ENCODE measurements around the gene TMSB10. TPM values are rescaled to one million over a fixed set of nuclear protein-coding genes. Genes with fewer than 3 reads are reported as not detected.
"Not testable (repeated sequence)": the region's sequence is repeated elsewhere in the genome, so short reads cannot be mapped to it uniquely, and the experiment has no call there.

TMSB10 gene
- total RNA-seq, 1 donor from 2014 or later: 2,521 TPM

DNA sequence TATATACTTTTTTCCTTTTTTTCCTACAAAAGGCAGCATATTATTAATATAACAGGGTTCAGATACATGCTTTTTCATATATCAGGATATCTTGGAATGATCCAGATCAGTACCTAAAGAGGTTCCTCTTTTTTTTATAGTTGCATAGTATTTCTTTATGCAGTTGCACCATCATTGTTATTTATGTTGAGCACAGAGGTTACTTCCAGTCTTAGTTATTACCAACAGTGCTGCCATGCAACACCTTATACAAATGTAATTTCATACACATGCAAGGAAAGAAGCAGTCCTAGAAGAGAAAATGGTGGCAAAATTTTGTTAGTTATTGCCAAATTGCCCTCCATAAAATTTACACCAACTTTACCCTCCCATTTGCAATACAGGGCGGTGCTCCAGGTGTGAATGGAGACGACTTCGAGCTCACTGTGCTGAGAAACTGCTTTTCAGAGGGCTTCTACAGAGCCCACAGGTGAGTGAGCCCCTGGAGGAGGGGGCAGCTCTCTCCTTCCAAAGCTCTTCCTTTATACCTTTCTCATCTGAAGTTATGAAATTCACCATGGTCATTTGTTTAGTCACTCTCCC, 35.5 kb downstream of the TMSB10 start:
- H3K36me3 Mint-ChIP-seq (ENCODE audit: low read depth): no peaks in the 10 kb centered on the region
- peaks cover 15% of the 10 kb centered on the region for H3K4me1 Mint-ChIP-seq (ENCODE audit: low read depth)
- DNase-seq (ENCODE audit: low spot score): no peak
- H3K27ac Mint-ChIP-seq (ENCODE audit: unreplicated experiment): no peak overlapping the region
- H3K9me3 Mint-ChIP-seq (ENCODE audit: low read depth): no peaks in the 10 kb centered on the region
- H3K27me3 Mint-ChIP-seq (ENCODE audit: low read depth): no peaks in the 10 kb centered on the region
- TF ChIP-seq, protein P1, sequence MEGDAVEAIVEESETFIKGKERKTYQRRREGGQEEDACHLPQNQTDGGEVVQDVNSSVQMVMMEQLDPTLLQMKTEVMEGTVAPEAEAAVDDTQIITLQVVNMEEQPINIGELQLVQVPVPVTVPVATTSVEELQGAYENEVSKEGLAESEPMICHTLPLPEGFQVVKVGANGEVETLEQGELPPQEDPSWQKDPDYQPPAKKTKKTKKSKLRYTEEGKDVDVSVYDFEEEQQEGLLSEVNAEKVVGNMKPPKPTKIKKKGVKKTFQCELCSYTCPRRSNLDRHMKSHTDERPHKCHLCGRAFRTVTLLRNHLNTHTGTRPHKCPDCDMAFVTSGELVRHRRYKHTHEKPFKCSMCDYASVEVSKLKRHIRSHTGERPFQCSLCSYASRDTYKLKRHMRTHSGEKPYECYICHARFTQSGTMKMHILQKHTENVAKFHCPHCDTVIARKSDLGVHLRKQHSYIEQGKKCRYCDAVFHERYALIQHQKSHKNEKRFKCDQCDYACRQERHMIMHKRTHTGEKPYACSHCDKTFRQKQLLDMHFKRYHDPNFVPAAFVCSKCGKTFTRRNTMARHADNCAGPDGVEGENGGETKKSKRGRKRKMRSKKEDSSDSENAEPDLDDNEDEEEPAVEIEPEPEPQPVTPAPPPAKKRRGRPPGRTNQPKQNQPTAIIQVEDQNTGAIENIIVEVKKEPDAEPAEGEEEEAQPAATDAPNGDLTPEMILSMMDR (IDR thresholded peaks at IDR 0.05): no peak
- no peak overlapping the region for H3K4me3 Mint-ChIP-seq (ENCODE audit: unreplicated experiment)

DNA sequence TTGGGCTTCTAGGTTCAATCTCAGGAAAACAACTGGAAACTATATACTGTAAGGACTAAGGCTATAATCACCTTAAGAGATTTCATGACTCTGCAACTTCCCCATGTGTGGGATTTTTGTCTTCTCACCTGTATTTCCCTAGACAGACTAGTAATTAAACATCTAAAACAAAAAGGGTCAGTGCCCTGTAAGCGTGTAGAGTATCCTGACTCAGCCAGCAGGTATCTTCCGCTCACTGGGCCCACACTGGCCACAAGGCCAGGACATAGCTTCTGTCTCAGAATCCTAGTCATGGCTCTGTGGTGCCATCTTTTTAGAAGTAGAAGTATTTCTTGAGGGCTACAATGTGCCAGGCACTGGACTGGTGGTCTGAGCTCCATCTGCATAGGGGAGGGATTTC, 36.7 kb downstream of the TMSB10 start:
- H3K4me3 Mint-ChIP-seq (ENCODE audit: unreplicated experiment): no peak overlapping the region
- no peak for DNase-seq (ENCODE audit: low spot score)
- peaks cover 24% of the 10 kb centered on the region for H3K4me1 Mint-ChIP-seq (ENCODE audit: low read depth)
- no peaks in the 10 kb centered on the region for H3K27me3 Mint-ChIP-seq (ENCODE audit: low read depth)
- H3K36me3 Mint-ChIP-seq (ENCODE audit: low read depth): no peaks in the 10 kb centered on the region
- H3K27ac Mint-ChIP-seq (ENCODE audit: unreplicated experiment): no peak overlapping the region
- H3K9me3 Mint-ChIP-seq (ENCODE audit: low read depth): no peaks in the 10 kb centered on the region
- TF ChIP-seq, protein P1 (IDR thresholded peaks at IDR 0.05): no peak

DNA sequence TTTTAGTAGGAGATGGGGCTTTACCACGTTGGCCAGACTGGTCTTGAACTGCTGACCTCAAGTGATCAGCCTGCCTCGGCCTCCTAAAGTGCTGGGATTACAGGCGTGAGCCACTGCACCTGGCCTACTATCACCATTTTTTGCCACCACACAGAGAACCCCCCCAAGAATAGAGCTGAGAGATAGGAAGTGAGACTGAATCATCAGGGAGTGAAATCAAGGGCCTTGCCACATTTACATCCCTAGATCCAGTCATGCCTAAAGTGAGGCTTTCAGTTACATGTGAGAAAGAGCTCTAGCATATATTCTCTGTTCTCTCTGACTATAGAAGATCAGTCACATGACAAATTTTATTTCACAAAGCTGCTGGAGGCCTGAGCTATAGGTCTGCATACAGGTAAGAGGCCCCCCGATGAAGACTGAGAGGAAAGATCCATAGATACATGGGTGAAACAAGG, 37.5 kb downstream of the TMSB10 start:
- H3K4me1 Mint-ChIP-seq (ENCODE audit: low read depth): peaks cover 24% of the 10 kb centered on the region
- H3K27me3 Mint-ChIP-seq (ENCODE audit: low read depth): no peaks in the 10 kb centered on the region
- no peak for DNase-seq (ENCODE audit: low spot score)
- TF ChIP-seq, protein P1 (IDR thresholded peaks at IDR 0.05): no peak
- no peaks in the 10 kb centered on the region for H3K9me3 Mint-ChIP-seq (ENCODE audit: low read depth)
- H3K4me3 Mint-ChIP-seq (ENCODE audit: unreplicated experiment): no peak overlapping the region
- no peak overlapping the region for H3K27ac Mint-ChIP-seq (ENCODE audit: unreplicated experiment)
- H3K36me3 Mint-ChIP-seq (ENCODE audit: low read depth): no peaks in the 10 kb centered on the region

DNA sequence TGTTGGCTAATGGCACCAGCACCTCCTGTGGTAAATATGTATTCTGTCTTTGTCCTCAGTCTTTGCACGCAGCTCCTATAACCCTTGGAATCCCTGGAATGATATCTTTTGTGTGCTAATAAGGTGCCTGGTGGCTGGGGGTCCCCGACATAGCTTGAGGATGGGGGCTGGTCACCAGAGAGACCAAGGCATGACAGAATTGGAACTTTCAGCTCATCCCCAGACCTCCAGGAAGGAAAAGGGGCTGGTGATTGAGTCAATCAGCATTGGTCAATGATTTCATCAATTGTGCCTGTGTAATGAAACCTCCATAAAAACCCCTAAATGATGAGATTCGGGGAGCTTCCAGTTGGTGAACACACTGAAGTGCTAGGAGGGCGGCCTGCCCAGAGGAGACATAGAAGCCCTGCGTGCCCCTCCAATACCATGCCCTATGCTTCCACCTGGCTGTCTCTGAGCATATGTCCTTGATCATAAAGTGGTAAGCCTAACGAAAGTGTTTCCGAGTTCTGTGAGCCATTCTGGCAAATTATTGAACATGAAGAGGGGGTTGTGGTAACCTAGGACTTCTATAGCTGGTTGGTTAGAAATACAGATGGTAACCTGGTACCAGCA, 38.9 kb downstream of the TMSB10 start:
- Mint-ChIP-seq H3K27ac (ENCODE audit: unreplicated experiment) (no peak overlapping the region), H3K9me3 (ENCODE audit: low read depth) (no peaks in the 10 kb centered on the region), H3K27me3 (ENCODE audit: low read depth) (no peaks in the 10 kb centered on the region), H3K4me3 (ENCODE audit: unreplicated experiment) (no peak overlapping the region), H3K36me3 (ENCODE audit: low read depth) (no peaks in the 10 kb centered on the region), H3K4me1 (ENCODE audit: low read depth) (peaks cover 18% of the 10 kb centered on the region)
- no peak for DNase-seq (ENCODE audit: low spot score)
- TF ChIP-seq, protein P1 (IDR thresholded peaks at IDR 0.05): no peak

DNA sequence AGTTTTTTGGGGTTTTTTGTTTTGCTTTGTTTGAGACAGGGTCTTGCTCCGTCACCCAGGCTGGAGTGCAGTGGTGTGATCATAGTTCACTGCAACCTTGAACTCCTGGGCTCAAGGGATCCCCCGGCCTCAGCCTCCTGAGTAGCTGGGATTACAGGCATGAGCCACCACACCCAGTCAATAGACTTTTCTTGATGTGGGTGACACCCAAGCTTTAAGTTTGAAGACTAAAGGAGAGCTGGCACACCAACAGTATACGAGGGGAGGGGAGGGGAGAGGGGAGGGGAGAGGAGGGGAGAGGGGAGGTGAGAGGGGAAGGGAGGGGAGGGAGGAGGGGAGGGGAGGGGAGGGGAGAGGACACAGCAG, 40.4 kb downstream of the TMSB10 start:
- H3K4me3 Mint-ChIP-seq (ENCODE audit: unreplicated experiment); H3K9me3 Mint-ChIP-seq (ENCODE audit: low read depth); H3K27me3 Mint-ChIP-seq (ENCODE audit: low read depth); H3K36me3 Mint-ChIP-seq (ENCODE audit: low read depth); DNase-seq (ENCODE audit: low spot score): not testable (repeated sequence)
- peaks cover 18% of the 10 kb centered on the region for H3K4me1 Mint-ChIP-seq (ENCODE audit: low read depth)
- H3K27ac Mint-ChIP-seq (ENCODE audit: unreplicated experiment): peak overlapping the region; percentile 63
